Activated CD4-positive, CD25-positive, alpha-beta regulatory T cell (primary cell): ENCODE measurements around the gene CTNNA1.
"Not testable (repeated sequence)": the region's sequence is repeated elsewhere in the genome, so short reads cannot be mapped to it uniquely, and the experiment has no call there.

Source experiments
- DNase-seq, 4 experiments: peaks; one replicate each; lab custom pipeline; 2025; lab: John Stamatoyannopoulos, UW

The CTNNA1 gene

DNA sequence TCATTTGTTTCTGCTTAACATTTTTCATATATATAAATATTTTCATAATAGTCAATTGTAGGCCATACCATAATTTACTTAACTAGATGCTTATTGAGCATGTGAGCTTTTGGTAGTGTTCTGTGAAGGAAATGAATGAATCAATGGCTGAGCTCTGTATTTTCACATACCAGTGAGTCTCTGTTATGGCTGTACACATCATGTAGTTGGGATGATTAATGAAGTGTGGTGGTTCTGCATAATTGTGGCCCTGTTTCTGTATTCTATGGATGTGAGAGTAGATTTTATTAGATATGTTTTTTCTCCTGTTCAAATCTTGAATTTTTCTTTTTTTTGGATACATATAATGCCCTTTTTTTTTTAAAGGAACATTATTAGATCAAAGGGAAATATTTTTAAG lies 56.2 kb downstream of the CTNNA1 start:
- no peak for DNase-seq

DNA sequence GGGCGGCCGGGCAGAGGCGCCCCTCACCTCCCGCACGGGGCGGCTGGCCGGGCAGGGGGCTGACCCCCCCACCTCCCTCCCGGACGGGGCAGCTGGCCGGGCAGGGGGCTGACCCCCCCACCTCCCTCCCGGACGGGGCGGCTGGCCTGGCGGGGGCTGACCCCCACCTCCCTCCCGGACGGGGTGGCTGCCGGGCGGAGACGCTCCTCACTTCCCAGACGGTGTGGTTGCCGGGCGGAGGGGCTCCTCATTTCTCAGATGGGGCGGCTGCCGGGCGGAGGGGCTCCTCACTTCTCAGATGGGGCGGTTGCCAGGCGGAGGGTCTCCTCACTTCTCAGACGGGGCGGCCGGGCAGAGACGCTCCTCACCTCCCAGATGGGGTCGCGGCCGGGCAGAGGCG lies 57.6 kb downstream of the CTNNA1 start:
- not testable (repeated sequence) for DNase-seq

DNA sequence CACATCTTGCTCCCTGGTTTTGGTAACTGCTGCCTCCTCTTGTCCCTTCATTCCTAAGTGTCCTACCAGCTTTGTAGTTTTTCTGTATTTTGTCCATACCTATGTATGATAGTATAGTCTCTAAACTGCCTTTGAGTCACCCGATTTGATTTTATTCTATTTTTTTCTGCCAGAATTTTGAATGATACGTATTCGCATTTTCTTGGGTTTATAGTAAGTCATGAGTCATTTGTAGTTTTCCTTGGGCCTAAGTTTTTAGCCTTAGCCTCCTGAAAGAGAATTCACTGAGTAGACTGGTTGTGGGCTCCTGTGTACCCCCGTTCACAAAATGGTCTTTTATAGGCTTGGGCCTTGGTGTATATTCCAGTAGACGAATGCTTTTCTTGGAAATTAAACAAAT lies 62.3 kb downstream of the CTNNA1 start:
- DNase-seq: no peak

DNA sequence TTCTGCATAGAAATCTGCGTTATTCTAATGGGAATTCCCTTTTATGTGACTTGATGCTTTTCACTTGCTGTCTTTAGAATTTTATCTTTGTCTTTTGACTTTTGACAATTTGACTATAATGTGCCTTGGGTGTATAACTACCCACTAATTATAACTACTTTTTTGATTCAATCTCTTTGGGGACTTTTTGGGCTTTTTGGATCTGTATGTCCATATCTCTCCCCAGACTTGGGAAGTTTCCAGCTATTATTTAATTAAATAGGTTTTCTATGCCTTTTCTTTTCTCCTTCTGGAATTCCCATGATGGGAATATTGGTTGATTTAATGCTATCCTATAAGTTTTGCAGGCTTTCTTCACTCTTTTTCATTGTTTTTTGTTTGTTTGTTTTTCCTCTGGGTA lies 64.0 kb downstream of the CTNNA1 start:
- DNase-seq: no peak

DNA sequence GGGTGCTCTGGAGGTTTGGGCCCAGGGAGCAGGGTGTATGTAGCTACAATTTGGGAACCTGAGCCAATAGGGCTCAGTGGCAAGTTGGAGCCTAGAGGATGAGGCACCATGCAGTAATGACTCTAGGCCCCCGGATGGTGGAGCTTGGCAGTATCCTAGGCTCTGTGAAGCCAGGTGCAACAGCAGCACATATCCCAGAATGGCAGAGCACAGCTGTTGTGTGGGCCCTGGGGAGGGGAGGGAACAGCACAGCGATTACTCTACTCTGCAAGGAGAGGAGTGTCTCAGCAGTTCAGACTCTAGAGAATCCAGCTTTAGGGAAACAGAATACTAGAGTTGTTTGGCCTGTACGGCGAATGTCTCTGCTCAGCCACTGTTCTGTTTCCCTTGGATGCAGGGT lies 65.9 kb downstream of the CTNNA1 start:
- no peak for DNase-seq

DNA sequence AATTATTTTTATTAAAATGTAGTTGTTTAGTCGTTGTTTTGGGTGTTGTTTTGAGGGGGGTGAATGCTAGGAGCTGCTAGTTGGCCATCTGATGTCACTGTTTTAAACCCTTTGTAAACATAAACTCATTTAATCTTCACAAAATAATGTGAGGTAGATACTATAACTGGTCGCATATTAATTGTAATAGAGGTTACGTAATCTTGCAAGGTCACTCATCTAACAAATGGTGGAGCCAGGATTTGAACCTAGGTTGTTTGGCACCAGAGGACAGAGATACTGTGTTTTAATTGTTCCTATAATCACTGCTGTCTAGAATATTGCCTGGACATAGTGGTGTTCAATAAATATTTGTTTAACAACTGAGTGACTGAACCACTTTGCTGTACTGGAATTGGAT lies 67.5 kb downstream of the CTNNA1 start:
- no peak for DNase-seq

DNA sequence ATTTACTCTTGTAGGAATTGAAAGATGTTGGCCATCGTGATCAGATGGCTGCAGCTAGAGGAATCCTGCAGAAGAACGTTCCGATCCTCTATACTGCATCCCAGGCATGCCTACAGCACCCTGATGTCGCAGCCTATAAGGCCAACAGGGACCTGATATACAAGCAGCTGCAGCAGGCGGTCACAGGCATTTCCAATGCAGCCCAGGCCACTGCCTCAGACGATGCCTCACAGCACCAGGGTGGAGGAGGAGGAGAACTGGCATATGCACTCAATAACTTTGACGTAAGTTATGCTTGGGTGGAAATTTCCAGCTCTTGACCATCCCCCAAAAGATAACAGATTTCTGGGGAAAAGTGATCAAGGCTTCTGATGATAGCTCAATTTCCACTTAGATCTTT lies 71.3 kb downstream of the CTNNA1 start:
- DNase-seq: no peak

DNA sequence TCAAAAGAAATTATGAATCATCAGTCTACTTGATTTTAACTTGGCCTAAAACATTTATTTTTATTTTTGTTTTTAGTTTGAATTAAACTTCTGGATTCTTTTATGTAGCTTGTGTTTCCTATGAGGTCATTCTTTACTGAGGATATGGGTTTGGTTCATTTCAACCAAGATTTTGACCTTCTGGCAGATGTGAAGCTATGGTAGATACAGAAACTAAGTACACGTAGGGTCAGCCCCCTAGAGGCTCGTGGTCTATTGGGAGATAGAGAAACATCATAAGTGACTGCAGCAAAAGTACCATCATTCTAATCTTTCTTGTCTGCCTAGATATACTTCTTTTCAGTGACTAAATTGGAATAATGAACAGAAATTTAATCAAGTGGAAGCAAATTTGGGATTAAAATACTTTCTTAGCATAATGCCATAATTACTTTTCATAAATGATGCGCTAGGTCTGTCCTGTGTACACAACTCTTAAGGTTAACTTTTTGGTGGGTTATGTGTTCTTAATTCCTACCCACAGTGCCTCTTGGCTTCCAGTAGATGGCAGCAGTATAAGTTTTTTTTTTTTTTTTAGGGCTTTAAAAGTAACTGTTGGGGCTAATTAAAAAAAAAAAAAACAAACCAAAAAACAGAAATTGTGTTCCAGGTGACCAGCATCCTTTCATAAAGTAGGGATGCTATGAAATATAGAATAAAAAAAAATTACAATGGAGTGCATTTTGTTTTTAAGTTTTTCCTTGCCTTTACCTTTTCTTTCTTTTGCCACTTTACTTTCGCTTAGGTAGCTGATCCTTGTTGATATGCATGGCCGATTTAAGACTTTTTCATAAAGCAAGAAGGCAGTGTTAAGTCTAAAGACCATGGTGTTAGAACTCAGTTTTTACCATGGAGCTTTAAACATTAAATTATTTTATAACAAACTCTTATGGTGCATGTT lies 72.0 kb downstream of the CTNNA1 start:
- no peak for DNase-seq

DNA sequence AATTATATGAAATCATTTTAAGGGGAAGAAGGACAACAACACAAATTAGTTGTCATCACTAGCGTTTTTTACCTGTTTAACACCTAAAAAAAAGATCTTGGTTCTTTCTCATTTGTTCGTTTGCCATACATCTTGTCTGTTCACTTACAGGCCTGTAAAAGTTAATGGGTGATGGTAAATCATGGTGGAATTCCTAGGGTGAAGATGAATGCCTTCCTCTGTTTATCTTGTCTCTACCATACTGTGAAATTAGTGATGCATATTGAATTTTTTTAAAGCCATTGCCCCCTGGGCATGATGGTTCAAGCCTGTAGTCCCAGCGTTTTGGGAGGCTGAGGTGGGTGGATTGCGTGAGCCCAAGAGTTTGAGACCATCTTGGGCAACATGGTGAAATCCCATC lies 75.3 kb downstream of the CTNNA1 start:
- no peak for DNase-seq

DNA sequence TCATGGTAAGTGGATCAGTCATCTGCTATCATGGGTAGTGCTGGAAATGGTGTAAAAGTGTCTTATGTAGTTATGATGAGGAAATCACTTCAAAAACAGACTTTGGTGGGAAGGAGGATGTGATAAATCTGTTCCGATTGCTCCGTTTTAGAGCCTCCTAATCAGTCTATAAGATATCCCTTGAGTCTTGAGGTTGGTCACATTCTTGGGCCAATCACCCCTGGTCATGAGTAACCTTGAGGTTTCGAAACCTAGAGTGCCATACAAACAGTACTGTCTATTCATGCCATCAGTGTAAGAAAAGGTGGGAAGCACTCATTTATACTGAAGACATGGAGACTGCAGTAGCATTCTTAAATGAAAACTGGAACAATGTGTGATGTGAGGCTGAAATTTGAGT lies 76.1 kb downstream of the CTNNA1 start:
- no peak for DNase-seq

DNA sequence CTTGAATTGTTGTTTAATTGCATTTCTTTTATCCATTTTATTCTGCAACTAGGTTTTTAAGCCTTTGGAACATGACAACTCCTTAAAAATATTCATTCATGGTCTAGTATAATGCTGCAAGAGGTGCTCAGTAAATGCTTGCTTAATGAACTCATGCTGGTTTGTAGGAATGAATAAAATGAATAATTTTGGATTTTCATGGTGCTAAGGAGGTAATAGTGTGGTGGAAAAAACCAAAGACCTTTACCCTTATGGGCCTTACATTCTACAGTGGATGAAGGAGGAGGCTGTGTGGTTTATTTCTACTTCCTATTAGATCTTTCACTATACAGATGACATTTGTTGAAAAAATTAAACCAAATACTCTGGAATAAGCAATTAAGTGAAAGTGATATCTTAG lies 78.5 kb downstream of the CTNNA1 start:
- DNase-seq: no peak

DNA sequence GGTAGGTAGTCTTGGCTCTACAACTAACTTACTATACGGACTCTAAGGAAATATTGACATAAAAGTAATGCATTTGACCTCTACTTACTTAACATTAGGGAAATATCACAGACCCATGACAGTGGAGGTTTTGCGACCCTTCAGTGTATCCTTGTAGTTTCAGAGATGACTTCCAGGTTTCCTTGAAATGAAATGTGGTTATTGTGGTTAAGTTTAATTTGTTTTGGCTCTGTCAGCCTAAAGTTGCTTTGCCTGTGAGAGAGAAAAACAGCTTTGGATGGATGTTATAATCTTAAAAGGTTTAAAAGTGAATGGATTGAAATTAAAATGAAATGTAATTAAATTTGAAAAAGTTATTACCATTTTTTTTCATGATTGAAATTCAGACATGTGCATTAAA lies 79.0 kb downstream of the CTNNA1 start:
- DNase-seq: no peak

DNA sequence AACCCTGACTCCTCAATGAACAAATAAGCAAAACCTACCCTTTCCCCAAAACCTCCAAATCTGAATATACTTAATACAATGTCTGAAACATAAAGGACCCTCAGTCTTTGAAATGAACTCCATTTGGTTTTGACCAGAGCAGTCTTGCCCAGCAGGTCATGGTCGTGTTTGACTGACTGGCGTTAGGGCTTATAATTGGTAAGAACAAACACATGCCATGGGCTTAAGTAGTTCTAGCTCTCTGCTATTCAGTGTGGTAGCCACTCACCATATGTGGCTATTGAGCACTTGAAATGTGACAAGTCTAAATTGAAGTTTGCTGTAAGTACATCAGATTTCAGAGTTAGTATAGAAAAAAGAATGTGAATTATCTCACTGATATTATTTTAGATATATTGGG lies 79.9 kb downstream of the CTNNA1 start:
- DNase-seq: no peak

DNA sequence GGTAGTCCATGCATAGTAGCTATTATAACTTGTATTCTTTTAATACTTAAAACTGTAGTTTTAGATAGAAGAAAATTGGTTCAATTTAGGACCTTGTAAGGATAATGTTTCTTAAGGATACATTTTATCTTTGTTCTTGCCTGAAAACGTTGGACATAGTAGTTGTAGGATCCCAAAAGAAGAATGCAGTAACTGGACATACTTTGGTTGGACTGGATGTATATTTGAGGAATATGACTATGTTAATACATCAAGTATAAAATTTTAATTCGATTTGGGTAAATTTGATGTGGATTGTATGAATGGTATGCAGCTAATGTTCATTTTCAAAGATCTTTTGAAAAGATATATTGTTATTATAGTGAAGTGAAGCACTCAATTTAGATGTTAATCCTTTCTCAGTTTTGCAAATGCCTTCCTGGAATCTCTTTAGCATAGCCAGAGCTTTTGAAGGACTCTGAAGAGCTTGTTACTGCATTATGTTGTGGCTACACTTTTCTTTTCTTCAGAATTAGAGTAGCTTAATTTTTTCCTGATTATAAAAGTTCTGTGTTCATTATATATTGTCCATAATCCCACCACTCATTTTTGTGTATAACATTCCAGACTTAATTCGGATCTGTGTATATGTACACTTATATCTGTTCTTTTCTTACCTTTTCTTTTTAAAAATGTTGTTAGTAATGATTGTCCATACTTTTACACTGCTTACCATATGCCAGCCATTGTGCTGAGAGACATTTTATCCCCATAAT lies 80.7 kb downstream of the CTNNA1 start:
- no peak for DNase-seq

DNA sequence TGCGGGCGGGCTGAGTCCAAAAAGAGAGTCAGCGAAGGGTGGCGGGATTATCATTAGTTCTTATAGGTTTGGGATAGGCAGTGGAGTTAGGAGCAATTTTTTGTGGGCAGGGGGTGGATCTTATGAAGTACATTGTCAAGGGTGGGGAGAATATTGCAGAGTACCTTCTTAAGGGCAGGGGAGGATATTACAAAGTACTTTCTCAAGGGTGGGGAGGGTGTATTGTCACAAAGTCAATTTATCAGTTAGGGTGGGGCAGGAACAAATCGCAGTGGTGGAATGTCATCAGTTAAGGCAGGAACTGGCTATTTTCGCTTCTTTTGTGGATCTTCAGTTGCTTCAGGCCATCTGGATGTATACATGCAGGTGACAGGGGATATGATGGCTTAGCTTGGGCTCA lies 81.6 kb downstream of the CTNNA1 start:
- not testable (repeated sequence) for DNase-seq

DNA sequence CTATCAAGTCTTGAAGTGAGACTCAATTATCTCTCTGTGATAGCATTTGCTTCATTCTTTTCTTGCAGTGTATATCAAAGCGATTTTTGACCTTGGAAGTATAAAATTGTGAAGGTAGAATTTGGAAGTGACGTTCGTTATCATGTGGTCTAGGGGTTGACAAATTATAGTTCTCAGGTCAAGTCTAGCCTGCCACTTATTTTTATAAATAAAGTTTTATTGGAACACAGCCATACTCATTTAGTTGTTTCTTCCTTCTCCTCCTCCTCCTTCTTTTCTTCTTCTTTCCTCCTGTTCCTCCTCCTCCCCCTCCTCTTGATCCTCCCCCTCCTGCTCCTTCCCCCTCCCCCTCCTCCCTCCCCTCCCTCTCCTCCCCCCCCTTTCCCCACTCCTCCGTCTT lies 83.9 kb downstream of the CTNNA1 start:
- no peak for DNase-seq

DNA sequence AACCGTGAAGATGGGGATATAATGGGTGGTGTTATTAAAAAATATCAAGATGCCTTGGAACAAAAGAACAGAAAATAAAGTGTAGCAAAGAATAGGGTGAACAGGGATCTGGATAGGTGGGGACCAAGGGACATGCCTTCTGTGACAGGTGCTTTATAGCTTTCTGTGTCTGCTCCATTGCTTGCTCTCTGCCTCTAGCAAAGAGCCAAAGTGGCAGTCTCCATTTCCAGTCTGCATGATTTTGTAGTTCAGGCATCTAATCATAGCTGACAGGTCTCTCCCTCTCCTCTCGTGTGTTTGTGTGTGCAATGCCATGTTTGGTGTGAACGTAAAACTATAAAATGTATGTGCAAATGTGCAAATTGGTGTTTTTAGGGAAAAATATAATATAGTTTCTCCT lies 86.9 kb downstream of the CTNNA1 start:
- no peak for DNase-seq

DNA sequence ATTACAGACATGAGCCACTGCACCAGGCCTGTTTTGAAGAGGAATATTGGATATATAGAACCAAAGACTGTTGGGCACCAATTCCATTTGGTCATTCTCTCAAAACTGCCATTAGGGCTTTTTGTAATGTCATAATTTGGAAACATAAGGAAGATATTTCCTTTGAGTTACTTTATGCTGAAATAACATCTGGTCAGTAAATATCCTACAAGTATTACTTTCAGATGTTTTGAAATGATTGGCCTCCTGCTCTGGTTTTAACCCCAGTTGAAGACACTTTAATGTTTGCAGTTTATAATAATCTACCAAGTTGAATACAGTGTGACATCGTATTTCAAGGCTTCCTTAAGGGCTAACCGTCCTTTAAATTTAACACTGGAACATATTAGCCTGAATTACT lies 88.3 kb downstream of the CTNNA1 start:
- no peak for DNase-seq

DNA sequence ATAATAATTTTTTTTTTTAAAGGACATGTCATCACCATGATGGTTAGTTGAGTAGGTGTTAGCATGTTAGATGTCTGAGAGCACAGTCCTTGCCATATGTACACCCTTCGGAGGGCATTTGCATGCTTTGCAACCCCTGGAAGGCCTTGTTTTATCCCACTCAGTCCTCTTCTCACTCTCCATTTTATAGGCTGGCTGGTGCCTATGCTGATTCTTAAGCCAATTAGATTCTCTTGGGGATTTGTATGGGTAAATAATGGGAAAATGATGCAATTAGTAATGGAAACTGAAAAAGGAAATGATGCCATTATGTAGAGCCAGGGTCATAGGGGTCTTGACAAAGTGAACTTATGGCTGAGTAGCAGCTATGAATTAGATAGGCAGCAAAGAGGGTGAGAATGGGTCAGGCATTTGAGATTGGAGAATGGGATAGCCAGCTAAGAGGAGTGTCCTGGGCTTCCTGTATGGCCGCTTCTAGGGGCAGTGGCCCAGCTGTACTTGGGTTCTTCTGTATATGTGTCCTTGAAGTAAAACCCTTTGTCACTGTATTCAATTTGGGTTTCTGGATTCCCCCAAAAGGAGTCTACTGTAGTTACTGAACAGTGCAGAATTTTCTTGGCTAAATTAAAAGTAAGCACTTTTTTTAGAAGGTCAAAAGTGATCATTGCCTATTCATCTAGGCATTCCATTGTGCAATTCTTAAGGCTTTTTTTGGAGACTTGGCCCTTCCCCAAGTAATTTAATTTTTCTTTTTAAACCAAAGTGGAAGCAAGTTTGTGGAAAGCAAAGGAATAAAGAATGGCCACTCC lies 90.3 kb downstream of the CTNNA1 start:
- no peak for DNase-seq

DNA sequence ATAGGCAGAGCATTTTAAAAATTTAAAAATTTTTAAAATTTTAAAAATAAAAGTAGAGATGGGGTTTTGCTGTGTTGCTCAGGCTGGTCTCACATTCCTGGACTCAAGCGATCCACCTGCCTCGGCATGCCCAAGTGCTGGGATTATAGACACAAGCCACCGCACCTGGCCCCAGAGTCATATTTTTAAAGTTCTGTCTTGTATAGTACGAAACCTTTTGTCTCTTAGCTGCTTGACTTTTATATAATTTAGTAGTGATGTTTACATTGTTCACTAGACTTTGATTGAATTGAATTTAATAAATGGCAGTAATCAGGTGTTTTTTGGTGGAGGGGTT lies 90.9 kb downstream of the CTNNA1 start:
- DNase-seq: no peak

DNA sequence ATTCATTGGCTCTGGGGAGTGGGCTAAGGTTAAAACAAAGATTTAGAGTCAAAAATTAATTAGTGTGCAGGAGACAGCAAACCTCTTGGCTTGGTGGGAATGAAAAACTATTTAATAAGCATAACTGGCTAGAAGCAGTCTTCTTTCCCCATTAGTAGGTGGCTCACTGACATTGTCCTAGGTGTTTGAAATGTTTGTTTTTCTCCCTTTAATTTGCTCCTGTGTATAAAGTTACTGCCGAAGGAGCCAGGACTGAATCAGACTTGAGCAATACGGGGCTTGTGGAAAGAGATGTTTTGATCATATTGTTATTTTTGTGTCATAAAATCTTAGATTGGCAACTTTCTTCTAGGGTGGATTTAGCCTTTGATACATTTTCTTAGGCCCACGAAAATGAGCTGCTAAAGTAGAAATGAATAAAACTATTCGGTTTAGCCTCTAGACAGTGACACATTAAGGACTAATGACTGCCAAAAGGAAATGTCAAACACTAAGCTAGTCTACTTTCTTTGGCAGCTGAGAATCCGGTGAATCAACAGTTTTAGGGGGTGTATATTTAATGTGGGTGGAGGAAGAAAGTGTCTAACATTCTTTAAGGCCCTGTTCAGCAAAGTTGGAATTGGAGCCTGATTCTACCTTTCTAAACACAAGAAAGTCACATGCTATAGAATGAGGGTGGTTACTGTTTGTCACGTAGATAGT lies 91.7 kb downstream of the CTNNA1 start:
- no peak for DNase-seq

DNA sequence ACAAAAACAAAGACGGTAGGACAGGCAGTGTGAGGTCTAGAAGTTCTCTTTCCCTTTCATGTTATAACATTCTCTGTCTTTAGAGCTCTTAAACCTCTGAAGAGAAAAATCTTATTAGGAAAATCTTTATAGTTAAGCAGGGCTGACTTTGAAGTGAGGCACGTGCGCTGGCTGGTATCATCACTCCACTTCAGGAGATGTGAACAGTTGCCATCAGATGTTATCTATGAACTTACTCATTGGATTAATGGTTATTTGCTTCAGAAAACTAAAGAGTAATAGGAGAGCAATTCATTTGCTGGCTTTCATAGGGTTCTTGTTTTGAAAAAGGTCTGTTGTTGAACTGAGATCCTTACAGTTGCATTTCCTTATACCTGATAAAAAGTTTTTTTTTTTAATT lies 96.2 kb downstream of the CTNNA1 start:
- no peak for DNase-seq
